ENCODE results near the gene NOL9.

DNA sequence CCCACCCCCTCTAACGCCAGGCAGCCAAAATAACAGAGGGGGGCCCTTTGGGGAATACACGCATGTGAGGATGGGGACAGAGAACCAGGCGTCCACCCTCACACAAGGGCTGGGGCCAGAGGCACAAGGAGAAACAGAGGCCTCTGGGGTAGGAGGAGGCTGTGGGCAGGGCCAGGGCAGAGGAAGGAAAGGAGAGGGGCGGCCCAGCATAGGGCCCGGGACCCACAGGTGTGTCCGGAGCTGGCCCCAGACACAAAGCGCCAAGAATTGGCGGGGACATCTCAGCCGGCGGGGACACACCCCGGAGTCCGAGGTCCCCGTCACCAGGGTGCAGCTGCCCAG lies 69.5 kb downstream of the NOL9 start:
- TF ChIP-seq YY1 (IDR thresholded peaks at IDR 0.05; ENCODE audit: insufficient read depth, insufficient read length) (no peak), SUZ12 (IDR thresholded peaks at IDR 0.05; ENCODE audit: extremely low read depth, insufficient read depth, insufficient read length) (no peak)
